GM10266 (cell line): Measurements from ENCODE around the gene ASTN2.

Experiments used
- DNase-seq: peaks from one replicate; pipeline ENCODE4 v3.0.0; 2012; ENCODE audit errors: extremely low spot score
- TF ChIP-seq, protein P1 (sequence below): IDR thresholded peaks from 2 replicates; pipeline ENCODE4 v1.5.1; 2012; ENCODE audit warnings: mild to moderate bottlenecking, low read depth; ENCODE audit not compliant: control insufficient read depth, insufficient read depth; ENCODE audit errors: missing control alignments

The ASTN2 gene

DNA sequence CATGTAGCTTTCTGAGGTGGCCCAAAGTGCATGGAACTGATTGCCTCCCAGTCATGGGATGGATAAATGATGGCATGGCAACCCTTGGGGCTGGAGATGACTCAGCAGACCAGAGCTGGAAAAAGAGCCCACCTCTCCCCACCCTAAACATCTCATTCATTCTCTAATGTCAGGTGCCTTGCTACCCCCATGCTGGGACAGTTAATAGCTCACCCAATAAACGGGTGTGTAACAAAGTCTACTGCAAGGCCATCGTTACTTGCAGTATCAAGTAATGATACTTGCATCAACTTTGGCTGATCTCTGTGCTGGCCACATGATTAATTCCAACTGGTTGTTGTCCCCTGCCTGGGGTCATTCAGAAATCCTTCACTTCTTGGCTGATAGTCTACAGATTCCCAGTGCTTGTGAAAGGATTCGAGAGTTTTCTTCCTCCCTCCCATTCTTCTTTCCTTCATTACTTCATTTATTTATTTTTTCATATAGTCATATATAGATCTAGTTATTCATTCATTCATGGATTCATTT is 850.5 kb downstream of the ASTN2 start:
- no peak for DNase-seq
- TF ChIP-seq, protein P1, sequence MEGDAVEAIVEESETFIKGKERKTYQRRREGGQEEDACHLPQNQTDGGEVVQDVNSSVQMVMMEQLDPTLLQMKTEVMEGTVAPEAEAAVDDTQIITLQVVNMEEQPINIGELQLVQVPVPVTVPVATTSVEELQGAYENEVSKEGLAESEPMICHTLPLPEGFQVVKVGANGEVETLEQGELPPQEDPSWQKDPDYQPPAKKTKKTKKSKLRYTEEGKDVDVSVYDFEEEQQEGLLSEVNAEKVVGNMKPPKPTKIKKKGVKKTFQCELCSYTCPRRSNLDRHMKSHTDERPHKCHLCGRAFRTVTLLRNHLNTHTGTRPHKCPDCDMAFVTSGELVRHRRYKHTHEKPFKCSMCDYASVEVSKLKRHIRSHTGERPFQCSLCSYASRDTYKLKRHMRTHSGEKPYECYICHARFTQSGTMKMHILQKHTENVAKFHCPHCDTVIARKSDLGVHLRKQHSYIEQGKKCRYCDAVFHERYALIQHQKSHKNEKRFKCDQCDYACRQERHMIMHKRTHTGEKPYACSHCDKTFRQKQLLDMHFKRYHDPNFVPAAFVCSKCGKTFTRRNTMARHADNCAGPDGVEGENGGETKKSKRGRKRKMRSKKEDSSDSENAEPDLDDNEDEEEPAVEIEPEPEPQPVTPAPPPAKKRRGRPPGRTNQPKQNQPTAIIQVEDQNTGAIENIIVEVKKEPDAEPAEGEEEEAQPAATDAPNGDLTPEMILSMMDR, result no peak

DNA sequence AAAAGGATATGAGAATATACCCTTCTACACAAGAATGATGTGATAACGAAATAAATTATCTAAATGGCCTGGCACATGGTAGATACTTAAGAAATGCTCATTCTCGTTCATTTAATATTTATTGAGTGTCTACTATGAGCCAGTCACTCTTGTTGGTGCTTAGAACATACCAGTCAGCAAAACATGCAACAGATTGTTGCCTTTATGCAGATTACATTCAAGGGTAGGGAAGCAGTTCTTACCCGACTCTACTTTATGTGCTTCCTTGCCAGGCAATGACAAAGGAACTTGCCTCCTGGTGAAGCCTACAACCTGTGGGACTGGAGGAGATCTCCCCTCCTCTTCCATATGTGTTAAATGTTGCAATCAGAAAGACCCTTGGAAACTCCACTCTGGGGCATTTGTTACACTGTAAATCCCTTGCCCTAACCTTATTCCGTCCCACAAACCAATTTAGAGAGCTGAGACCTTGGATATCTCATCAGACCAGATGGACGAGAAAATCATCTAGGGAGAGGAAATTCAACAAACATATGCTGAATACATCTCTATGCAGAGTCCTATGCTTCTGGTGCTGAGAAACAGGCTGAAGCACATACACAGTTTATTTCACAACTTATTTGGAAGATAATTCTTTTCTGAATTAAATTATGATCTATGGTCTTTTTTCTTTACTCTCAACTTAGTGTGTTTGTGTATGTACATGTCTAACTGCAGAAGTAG is 855.9 kb downstream of the ASTN2 start:
- no peak for DNase-seq
- TF ChIP-seq, protein P1, result no peak

DNA sequence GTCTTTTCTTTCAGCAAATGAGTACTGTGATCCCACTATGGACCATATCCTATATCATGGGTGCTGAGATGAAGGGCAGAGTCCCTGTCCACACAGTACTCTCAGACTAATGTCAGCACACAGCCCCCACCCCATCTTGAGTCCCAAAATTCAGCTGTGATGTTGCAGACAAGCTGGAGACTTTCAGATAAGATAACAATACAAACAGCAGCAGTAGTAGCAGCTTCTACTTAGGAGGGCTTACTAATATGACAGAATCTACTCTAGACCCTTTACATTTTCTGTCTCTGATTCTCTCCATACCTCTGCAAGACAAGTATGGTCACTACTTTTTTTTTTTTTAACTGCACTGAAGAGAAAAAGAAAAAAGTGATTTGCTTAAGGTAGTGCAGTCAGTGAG is 856.8 kb downstream of the ASTN2 start:
- DNase-seq, result no peak

DNA sequence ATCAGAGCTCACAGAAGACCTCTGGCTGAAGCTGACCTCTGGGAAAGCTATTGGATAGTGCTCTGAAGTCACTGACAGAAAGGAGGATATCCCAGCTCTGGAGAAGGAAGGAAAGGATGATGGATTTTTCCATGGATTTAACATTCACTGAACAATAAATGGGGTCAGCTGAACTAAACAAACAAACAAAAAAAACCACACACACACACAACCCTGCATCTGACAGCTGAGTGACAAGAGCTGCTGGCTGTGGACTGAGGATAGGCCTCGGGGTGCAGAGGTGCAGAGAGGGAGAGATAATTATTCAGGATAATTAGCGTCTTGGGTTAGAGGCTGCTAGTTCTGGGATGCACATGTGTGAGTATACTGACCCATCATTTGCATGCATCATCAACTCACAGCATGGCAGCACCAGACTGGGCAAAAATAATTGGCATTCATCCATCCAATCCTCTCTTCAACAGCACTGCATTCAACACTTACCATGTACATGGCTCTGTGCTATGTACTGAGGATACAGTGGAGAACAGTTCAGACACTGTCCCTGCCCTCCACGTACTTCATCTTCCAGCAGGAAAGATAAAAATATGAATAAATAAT is 859.2 kb downstream of the ASTN2 start:
- no peak for DNase-seq
- TF ChIP-seq, protein P1, result no peak

More for the DNA sequence above, 856.8 kb downstream of the ASTN2 start:
- TF ChIP-seq, protein P1, result no peak

DNA sequence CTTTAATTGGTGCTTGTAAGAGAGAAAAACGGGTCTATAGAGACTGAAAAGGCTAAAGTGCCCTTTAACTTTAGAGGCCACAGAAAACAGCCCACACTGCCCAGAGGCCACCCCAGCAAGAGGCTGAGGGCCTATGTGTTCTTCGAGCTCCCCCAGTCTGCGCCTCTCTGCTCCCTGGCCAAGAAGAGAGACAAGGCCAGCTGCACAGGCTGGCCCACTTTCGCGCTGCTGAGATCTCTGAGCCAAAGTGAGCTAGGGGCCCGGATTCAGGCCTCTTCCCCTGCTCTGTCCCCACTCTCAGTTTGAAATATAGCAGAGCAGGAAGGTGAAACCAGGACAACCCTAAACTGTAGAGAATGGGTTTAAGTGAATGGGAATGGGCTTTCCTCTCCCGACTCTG is 859.7 kb downstream of the ASTN2 start:
- TF ChIP-seq, protein P1, result no peak
- no peak for DNase-seq

DNA sequence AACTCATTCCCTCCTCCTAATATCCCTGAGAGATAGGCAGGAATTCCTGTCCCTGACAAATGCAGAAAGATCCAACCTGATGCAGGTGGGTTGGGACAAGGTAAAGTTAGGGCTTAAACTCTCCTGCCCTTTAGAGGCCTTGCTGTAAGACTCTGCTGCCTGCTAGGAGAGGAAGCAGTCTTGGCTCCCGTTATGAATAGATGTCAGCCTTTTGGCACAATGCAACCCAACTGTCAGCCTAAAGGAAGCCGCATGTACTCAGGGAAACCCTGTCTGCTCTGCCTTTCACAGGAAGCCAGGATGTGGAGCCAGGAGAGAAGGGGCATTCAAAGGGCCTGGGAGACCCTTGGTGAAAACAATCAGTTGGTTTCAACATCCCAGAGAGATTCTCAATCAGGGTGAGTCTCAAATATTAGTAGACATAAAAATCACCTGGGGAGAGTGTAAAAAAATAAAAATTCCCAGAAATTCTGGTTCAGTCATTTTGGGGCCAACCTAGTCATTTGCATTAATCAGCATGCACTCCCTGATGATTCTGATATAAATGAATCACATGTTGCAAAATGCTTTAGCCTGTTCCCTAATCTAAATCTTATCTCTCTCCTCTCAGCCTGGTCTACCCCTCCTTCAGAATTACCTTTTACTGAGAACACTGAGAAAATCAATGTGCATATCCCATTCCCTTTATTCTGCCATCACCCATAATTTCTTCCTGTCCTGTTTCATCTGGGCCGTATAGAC is 864.0 kb downstream of the ASTN2 start:
- DNase-seq, result no peak
- TF ChIP-seq, protein P1, result no peak
